Esophagus squamous epithelium (tissue), 5 donors: ENCODE results near the gene ENDOG. TPM values are rescaled to one million over a fixed set of nuclear protein-coding genes. Genes with fewer than 3 reads are reported as not detected.

ENCODE experiments used
- DNase-seq: peaks from one replicate; lab custom pipeline; 2025; lab: John Stamatoyannopoulos, UW
- H3K27ac ChIP-seq, 4 donors: fragments of 200-600 bp; sonication (generic); one replicate each; pipeline ENCODE4 v1.5.1; 2016 to 2019; ENCODE audit warnings: mild to moderate bottlenecking in 1 of 4
- H3K27me3 ChIP-seq, 4 donors: fragments of 200-600 bp; sonication (generic); 1 replicate in 3 of 4; 2 replicates in 1 of 4; pipeline versions ENCODE4 v1.5.1 to v1.6.0; 2017 to 2021; ENCODE audit warnings: antibody characterized with exemption in 1 of 4
- H3K36me3 ChIP-seq, 3 donors: fragments of 200-600 bp; sonication (generic); one replicate each; pipeline ENCODE4 v1.5.1; 2016 to 2019
- H3K4me1 ChIP-seq, 3 donors: fragments of 200-600 bp; sonication (generic); one replicate each; pipeline ENCODE4 v1.5.1; 2017 to 2019
- H3K4me3 ChIP-seq, 4 donors: fragments of 200-600 bp; sonication (generic); 1 replicate in 3 of 4; 2 replicates in 1 of 4; pipeline ENCODE4 v1.5.1; 2016 to 2019; ENCODE audit warnings: mild to moderate bottlenecking in 2 of 4, moderate library complexity in 1 of 4
- H3K9me3 ChIP-seq, 3 donors: fragments of 200-600 bp; sonication (generic); one replicate each; pipeline ENCODE4 v1.5.1; 2016 to 2019
- POLR2A ChIP-seq, 4 donors: fragments of 450-650 bp; IDR thresholded peaks; one replicate each; pipeline ENCODE4 v1.6.1; 2017; ENCODE audit warnings: antibody characterized with exemption in 4 of 4, mild to moderate bottlenecking in 4 of 4, moderate library complexity in 3 of 4
- WGBS, 2 donors: methylation state at CpG; one replicate each; pipeline ENCODE4 v1.1.5; 2018; 5-methylcytosine and 5-hydroxymethylcytosine counted together
- intact Hi-C: fragments of 100-400 bp; cut with DNase I; formaldehyde crosslinking; loops from one replicate; pipeline ENCODE4 v1.15.0; 2022
- total RNA-seq, 4 donors: library from RNA; depleted of rRNA; stranded (reverse); fragments of >200 nt; gene quantifications; one replicate each; pipeline ENCODE4 v1.1.0, GENCODE V29; 2016
- TF ChIP-seq, protein P1 (sequence below), 6 experiments: fragments of 450-650 bp in 4 of 6; fragments of 200-600 bp in 2 of 6; sonication (generic) in 2 of 6; IDR thresholded peaks; one replicate each; pipeline ENCODE4 v1.5.1; 2016 to 2019; ENCODE audit warnings: antibody characterized with exemption in 6 of 6, mild to moderate bottlenecking in 4 of 6, moderate library complexity in 4 of 6
- donor health status: DM: yes; HTN: yes; CAD: no.

The ENDOG gene
- total RNA-seq, 4 donors from 2014 or later, result 21.2 to 40.1 (median 36.5) TPM

DNA sequence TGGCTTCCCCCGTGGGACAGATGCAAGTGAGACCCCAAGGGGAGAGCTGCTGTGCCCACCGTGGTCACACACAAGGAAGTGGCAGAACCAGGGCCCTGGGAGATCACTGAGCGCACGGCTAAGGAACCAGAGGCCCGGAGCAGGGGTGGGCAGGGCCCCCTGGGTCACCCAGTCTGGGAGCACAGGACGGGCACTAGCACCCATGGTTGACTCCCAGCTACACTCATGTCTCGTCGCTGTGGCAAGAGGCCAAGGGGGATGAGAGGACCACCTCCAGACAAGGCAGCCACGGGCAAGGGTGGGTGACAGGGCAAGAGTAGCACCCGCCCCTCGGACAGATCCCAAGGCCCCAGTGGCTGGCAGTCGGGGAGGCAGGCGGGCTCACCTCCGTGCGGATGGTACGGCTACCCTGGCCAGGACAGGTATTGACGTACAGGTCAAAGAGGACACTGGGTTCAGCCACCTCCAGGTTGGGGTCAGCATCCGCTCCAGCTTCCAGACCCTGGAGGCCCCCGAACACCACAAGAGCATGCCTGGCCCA is 5.1 kb downstream of the ENDOG start:
- DNase-seq, result no peak
- no peaks in the 10 kb centered on the region for H3K9me3 ChIP-seq
- H3K36me3 ChIP-seq, result peaks cover 30 to 78% (median 36%) of the 10 kb centered on the region in 3 donors
- WGBS, 2 donors, result 84% methylated on average over 12 of the region's 19 CpGs; no CpG with 5 or more reads in 1 of the 2 donors
- no peak overlapping the region for H3K27ac ChIP-seq
- H3K27me3 ChIP-seq, result no peaks in the 10 kb centered on the region
- TF ChIP-seq, protein P1, sequence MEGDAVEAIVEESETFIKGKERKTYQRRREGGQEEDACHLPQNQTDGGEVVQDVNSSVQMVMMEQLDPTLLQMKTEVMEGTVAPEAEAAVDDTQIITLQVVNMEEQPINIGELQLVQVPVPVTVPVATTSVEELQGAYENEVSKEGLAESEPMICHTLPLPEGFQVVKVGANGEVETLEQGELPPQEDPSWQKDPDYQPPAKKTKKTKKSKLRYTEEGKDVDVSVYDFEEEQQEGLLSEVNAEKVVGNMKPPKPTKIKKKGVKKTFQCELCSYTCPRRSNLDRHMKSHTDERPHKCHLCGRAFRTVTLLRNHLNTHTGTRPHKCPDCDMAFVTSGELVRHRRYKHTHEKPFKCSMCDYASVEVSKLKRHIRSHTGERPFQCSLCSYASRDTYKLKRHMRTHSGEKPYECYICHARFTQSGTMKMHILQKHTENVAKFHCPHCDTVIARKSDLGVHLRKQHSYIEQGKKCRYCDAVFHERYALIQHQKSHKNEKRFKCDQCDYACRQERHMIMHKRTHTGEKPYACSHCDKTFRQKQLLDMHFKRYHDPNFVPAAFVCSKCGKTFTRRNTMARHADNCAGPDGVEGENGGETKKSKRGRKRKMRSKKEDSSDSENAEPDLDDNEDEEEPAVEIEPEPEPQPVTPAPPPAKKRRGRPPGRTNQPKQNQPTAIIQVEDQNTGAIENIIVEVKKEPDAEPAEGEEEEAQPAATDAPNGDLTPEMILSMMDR (IDR thresholded peaks at IDR 0.05), result no peak
- no peak for TF ChIP-seq POLR2A (IDR thresholded peaks at IDR 0.05)
- no peak overlapping the region for H3K4me3 ChIP-seq
- intact Hi-C loops, result no loop called here
- H3K4me1 ChIP-seq, result peaks cover 13 to 32% (median 16%) of the 10 kb centered on the region in 3 donors

DNA sequence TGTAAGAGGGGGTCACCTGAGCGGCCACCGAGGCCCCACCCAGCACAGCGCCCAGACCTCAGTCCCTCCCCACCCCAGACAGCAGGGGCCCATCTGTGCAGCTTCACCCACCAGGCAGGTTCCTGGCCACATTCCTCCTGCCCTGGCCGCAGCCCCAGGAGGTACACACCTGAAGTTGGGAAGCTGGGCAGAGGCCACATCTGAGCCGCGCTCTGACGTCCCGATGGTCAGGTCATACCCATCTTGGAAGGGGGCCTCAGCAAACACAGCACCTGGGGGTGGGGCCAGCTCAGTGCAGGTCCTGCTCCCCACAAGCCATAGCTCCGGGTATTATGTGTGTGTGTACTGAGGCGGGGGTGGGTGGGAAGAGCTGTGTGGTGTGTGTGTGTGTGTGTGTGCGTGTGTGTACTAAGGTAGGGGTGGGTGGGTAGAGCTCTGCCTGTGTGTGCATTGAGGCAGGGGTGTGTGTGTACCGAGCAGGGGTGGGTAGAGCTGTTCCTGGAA is 5.7 kb downstream of the ENDOG start:
- TF ChIP-seq, protein P1 (IDR thresholded peaks at IDR 0.05), result no peak
- TF ChIP-seq POLR2A (IDR thresholded peaks at IDR 0.05), result no peak
- Histone ChIP-seq H3K4me3 (no peak overlapping the region), H3K27ac (no peak overlapping the region), H3K9me3 (no peaks in the 10 kb centered on the region), H3K27me3 (no peaks in the 10 kb centered on the region), H3K36me3 (peaks cover 30 to 78% (median 36%) of the 10 kb centered on the region in 3 donors), H3K4me1 (peaks cover 18 to 35% (median 20%) of the 10 kb centered on the region in 3 donors)
- WGBS, 2 donors, result 75 to 83% methylated on average over 2 to 3 of the region's 12 CpGs
- no peak for DNase-seq
- intact Hi-C loops, result no loop called here

DNA sequence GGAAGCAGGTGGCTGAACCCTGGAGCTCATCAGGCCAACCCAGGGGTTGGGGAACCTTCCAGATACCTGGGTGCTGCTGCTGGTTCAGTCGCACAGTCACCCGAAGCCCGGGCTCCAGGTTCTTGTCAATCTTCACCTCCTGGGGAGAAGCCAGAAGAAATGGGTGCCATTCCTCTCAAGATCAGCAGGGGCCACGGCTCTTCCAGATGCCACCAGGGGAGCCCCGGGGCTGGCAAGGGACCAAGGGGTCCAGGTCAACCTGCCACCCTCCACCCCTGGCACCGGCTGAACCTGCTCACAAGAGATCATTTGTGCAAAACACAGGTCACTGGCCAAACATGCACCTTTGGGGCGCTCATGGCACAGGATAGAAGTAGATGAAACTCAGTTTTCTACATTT is 6.6 kb downstream of the ENDOG start:
- DNase-seq, result no peak
- Histone ChIP-seq H3K4me3 (no peak overlapping the region), H3K9me3 (no peaks in the 10 kb centered on the region), H3K27ac (no peak overlapping the region), H3K4me1 (peaks cover 12 to 32% (median 15%) of the 10 kb centered on the region in 3 donors), H3K27me3 (no peaks in the 10 kb centered on the region), H3K36me3 (peaks cover 30 to 78% (median 36%) of the 10 kb centered on the region in 3 donors)
- 88 to 90% methylated on average over 4 to 6 of the region's 7 CpGs for WGBS, 2 donors
- intact Hi-C loops, result no loop called here
- TF ChIP-seq POLR2A (IDR thresholded peaks at IDR 0.05), result no peak
- TF ChIP-seq, protein P1 (IDR thresholded peaks at IDR 0.05), result no peak

DNA sequence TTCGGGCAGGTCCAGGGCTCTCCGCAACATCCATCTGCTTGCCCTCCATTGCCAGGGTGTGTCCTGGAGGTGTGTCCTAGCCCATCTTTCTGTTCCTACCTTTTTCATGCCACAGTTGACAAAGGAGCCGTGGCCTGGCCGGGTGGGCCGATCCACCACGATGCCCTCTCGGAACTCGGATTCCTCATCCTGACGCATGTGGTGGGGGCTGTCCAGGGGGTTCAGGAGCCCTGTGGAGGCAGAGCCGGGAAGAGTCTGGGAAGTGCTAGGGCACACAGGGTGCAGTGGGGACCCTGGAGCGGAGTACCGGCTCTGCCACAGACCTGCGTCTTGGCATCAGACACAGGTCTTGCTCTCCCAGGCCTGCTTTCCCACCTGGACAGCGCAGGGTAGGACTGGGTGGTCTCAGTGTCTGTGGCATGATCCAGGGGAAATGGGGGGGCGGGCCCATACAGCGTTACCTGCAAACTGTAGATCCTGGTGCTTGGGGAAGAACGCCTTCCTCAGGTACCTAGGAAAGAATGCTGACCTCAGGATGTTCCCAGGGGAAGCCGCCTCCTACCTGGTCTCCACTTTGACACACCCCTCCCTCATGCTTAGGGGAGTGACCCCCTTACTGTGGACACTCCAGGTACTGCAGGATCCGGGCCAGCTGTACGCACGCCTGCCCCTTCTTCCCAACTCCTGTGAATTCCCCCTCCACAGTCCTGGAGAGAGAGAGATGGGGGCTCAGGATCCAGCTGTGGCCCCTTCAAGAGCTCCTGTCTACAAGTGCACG is 7.8 kb downstream of the ENDOG start:
- TF ChIP-seq POLR2A (IDR thresholded peaks at IDR 0.05), result no peak
- TF ChIP-seq, protein P1 (IDR thresholded peaks at IDR 0.05), result no peak
- H3K9me3 ChIP-seq, result no peaks in the 10 kb centered on the region
- peaks cover 13 to 24% (median 15%) of the 10 kb centered on the region in 3 donors for H3K4me1 ChIP-seq
- no peak for DNase-seq
- H3K4me3 ChIP-seq, result no peak overlapping the region
- no peaks in the 10 kb centered on the region for H3K27me3 ChIP-seq
- peaks cover 30 to 72% (median 36%) of the 10 kb centered on the region in 3 donors for H3K36me3 ChIP-seq
- intact Hi-C loops, result no loop called here
- no peak overlapping the region for H3K27ac ChIP-seq
- 92 to 93% methylated on average over 6 to 11 of the region's 22 CpGs for WGBS, 2 donors

DNA sequence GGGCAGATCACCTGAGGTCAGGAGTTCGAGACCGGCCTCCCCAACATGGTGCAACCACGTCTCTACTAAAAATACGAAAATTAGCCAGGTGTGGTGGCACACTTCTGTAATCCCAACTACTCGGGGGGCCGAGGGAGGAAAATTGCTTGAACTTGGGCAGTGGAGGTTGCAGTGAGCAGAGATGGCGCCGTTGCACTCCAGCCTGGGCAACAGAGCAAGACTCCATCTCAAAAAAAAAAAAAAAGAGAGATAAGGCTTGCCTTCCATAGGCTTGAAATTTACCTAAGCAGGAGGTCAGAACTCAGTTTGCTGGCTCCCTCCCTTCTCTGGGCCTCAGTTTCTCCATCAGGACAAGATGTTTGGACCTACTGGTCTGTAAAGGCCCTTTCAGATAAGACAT is 10.0 kb downstream of the ENDOG start:
- Histone ChIP-seq H3K27ac (peak overlapping the region in 1 of 4 donors; percentile 93), H3K27me3 (no peaks in the 10 kb centered on the region), H3K4me3 (peak overlapping the region in 2 of 4 donors; percentile 84 to 98), H3K9me3 (no peaks in the 10 kb centered on the region), H3K4me1 (peaks cover 13 to 24% (median 15%) of the 10 kb centered on the region in 3 donors), H3K36me3 (peaks cover 18 to 56% (median 30%) of the 10 kb centered on the region in 3 donors)
- no peak for DNase-seq
- WGBS, 2 donors, result 88 to 96% methylated on average over 8 of the region's 8 CpGs
- TF ChIP-seq, protein P1 (IDR thresholded peaks at IDR 0.05), result no peak
- TF ChIP-seq POLR2A (IDR thresholded peaks at IDR 0.05), result no peak
- intact Hi-C loops, result no loop called here
